ENCODE results near the gene TNNT3.

DNA sequence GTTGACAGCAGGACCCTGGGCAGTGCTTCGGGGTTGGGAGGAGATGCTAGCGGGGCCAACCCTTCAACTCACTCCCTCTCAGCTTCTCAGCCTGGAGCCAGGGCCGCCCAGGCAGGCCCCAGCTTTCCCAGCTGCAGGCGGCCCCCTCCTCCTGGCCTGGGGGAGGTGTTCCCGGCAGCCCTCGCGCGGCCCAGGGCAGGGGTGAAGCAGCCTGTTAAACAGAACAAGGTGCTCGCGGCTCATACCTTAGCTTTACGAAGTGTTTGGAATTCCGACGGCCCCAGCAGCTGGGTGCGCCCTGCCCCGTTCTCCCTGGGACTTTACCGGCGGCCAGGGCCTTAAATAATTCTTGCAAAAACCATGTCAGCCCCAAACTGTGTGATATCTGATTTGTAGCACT lies 44.8 kb downstream of the TNNT3 start:
- TF ChIP-seq, protein P1, sequence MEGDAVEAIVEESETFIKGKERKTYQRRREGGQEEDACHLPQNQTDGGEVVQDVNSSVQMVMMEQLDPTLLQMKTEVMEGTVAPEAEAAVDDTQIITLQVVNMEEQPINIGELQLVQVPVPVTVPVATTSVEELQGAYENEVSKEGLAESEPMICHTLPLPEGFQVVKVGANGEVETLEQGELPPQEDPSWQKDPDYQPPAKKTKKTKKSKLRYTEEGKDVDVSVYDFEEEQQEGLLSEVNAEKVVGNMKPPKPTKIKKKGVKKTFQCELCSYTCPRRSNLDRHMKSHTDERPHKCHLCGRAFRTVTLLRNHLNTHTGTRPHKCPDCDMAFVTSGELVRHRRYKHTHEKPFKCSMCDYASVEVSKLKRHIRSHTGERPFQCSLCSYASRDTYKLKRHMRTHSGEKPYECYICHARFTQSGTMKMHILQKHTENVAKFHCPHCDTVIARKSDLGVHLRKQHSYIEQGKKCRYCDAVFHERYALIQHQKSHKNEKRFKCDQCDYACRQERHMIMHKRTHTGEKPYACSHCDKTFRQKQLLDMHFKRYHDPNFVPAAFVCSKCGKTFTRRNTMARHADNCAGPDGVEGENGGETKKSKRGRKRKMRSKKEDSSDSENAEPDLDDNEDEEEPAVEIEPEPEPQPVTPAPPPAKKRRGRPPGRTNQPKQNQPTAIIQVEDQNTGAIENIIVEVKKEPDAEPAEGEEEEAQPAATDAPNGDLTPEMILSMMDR (IDR thresholded peaks at IDR 0.05) = no peak
- no peak for TF ChIP-seq POLR2AphosphoS5 (IDR thresholded peaks at IDR 0.05)
- no peak for TF ChIP-seq EP300 (IDR thresholded peaks at IDR 0.05; ENCODE audit: low read depth)
- TF ChIP-seq POLR2A (IDR thresholded peaks at IDR 0.05) = no peak
